ENCODE measurements around the gene C5.

DNA sequence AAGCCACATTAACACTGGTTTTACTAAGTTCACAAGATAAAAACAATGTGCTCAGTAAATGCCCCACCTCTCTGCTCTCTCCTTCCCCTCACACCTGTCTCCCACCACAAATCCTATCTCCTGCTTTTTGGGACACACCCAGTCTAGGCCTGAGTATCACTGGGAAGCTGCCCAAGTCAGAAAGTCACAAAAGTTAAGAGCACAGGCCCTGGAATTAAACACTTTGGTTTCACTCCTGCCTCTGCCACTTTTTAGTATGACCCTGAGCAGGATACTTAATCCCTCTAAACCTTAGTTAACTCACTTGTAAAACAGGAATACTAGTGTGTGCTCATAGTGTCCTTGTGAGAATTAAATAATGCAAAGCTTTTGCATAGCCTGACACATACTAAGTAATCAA, 11.3 kb downstream of the C5 start:
- TF ChIP-seq NFRKB (IDR thresholded peaks at IDR 0.05) (no peak), ELF4 (IDR thresholded peaks at IDR 0.05) (no peak), CTBP1 (IDR thresholded peaks at IDR 0.05; ENCODE audit: borderline replicate concordance) (no peak), BHLHE40 (IDR thresholded peaks at IDR 0.05; ENCODE audit: borderline replicate concordance) (no peak), SP1 (IDR thresholded peaks at IDR 0.05) (no peak), TARDBP (IDR thresholded peaks at IDR 0.05) (no peak)
